HepG2 (cell line): ENCODE results near the gene SRGAP2B.
"Not testable (repeated sequence)": the region's sequence is repeated elsewhere in the genome, so short reads cannot be mapped to it uniquely, and the experiment has no call there.

ENCODE experiments used
- BCL3 ChIP-seq: sonication (generic); formaldehyde crosslinking; IDR thresholded peaks from 2 replicates; pipeline ENCODE4 v1.5.1; 2020; ENCODE audit warnings: mild to moderate bottlenecking, missing genetic modification reagents, moderate library complexity
- HCFC1 ChIP-seq: fragments of 150-350 bp; IDR thresholded peaks from 2 replicates; pipeline ENCODE4 v1.6.1; 2014; ENCODE audit warnings: low read depth, low read length
- JUNB ChIP-seq: sonication (generic); formaldehyde crosslinking; IDR thresholded peaks from 2 replicates; pipeline ENCODE4 v1.8.0; 2022; ENCODE audit warnings: missing genetic modification reagents, mild to moderate bottlenecking, borderline replicate concordance
- REST ChIP-seq, 2 experiments: IDR thresholded peaks; 2 replicates each; pipeline ENCODE4 v1.6.1; 2011 to 2012; ENCODE audit warnings: low read length in 2 of 2, borderline replicate concordance in 1 of 2, low read depth in 1 of 2, mild to moderate bottlenecking in 1 of 2, moderate library complexity in 1 of 2
- TAF1 ChIP-seq: sonication (generic); formaldehyde crosslinking; IDR thresholded peaks from 2 replicates; pipeline ENCODE4 v1.4.0; 2020; ENCODE audit warnings: missing genetic modification reagents
- YY1 ChIP-seq: IDR thresholded peaks from 2 replicates; pipeline ENCODE4 v1.6.1; 2011; ENCODE audit warnings: low read length, low read depth, moderate library complexity, mild to moderate bottlenecking; ENCODE audit not compliant: insufficient read depth, insufficient replicate concordance
- ZNF225 ChIP-seq: sonication (generic); formaldehyde crosslinking; IDR thresholded peaks from 2 replicates; pipeline ENCODE4 v1.4.0; 2020; ENCODE audit warnings: mild to moderate bottlenecking, missing genetic modification reagents
- ZZZ3 ChIP-seq: sonication (generic); formaldehyde crosslinking; IDR thresholded peaks from 2 replicates; pipeline ENCODE4 v1.4.0; 2020; ENCODE audit warnings: missing genetic modification reagents, mild to moderate bottlenecking, borderline replicate concordance

GRCh38 chr1:144932153-144932552, 163.0 kb downstream of the SRGAP2B start:
- TF ChIP-seq REST (IDR thresholded peaks at IDR 0.05; ENCODE audit: borderline replicate concordance in 1 of 2, low read depth in 1 of 2, low read length in 2 of 2); ZNF225 (CRISPR knock-in tag); HCFC1; ZZZ3 (CRISPR knock-in tag); BCL3; JUNB (CRISPR knock-in tag); YY1; TAF1 (CRISPR knock-in tag): not testable (repeated sequence)
